BJ (cell line): ENCODE measurements around the gene NPM1. TPM values are rescaled to one million over a fixed set of nuclear protein-coding genes. Genes with fewer than 3 reads are reported as not detected.

ENCODE experiments used
- CTCF ChIA-PET: fragments of 350-600 bp; formaldehyde crosslinking; extraction: SDS; loops from one replicate; lab custom pipeline; 2021; ENCODE audit warnings: antibody characterized with exemption, inconsistent platforms; lab: Yijun Ruan, JAX
- POLR2A ChIA-PET: fragments of 300-600 bp; sonication (Branson Sonifier 250); formaldehyde crosslinking; extraction: SDS; loops from one replicate; lab custom pipeline; 2021; ENCODE audit warnings: antibody characterized with exemption; lab: Charles Lee
- DNase-seq: peaks from one replicate; pipeline ENCODE4 v3.0.0-alpha.2; 2011; ENCODE audit warnings: low read depth
- H3K27me3 ChIP-seq: 2 replicates; pipeline ENCODE4 v1.6.0; 2011; ENCODE audit warnings: low read length; ENCODE audit not compliant: control insufficient read depth, insufficient read depth
- H3K36me3 ChIP-seq: 2 replicates; pipeline ENCODE4 v1.5.1; 2011; ENCODE audit warnings: low read length; ENCODE audit not compliant: control insufficient read depth, insufficient read depth
- H3K4me3 ChIP-seq: 2 replicates; pipeline ENCODE4 v1.5.1; 2011; ENCODE audit warnings: low read depth, mild to moderate bottlenecking, control low read depth, low read length
- polyA plus RNA-seq: library from polyadenylated mRNA; depleted of rRNA; stranded (reverse); fragments of >200 nt; gene quantifications from 2 replicates; pipeline ENCODE4 v1.2.3, GENCODE V29; 2011
- TF ChIP-seq, protein P1 (sequence below): IDR thresholded peaks from 2 replicates; pipeline ENCODE4 v1.5.1; 2011; ENCODE audit warnings: low read depth, mild to moderate bottlenecking, control low read depth, inconsistent platforms, low read length, moderate library complexity; ENCODE audit not compliant: insufficient read depth

NPM1 gene
- polyA plus RNA-seq, 1 experiment, result 2,997 TPM

GRCh38 chr5:171435908-171436307 lies 48.3 kb downstream of the NPM1 start:
- ChIA-PET CTCF (interaction anchor here (2.2 kb wide), 1 partner anchor 13 kb away, joined by 6 read pairs; no protein-coding TSS in a partner anchor), POLR2A (no interaction called here)
- TF ChIP-seq, protein P1, sequence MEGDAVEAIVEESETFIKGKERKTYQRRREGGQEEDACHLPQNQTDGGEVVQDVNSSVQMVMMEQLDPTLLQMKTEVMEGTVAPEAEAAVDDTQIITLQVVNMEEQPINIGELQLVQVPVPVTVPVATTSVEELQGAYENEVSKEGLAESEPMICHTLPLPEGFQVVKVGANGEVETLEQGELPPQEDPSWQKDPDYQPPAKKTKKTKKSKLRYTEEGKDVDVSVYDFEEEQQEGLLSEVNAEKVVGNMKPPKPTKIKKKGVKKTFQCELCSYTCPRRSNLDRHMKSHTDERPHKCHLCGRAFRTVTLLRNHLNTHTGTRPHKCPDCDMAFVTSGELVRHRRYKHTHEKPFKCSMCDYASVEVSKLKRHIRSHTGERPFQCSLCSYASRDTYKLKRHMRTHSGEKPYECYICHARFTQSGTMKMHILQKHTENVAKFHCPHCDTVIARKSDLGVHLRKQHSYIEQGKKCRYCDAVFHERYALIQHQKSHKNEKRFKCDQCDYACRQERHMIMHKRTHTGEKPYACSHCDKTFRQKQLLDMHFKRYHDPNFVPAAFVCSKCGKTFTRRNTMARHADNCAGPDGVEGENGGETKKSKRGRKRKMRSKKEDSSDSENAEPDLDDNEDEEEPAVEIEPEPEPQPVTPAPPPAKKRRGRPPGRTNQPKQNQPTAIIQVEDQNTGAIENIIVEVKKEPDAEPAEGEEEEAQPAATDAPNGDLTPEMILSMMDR, result no peak
- no peak overlapping the region for H3K4me3 ChIP-seq
- no peaks in the 10 kb centered on the region for H3K36me3 ChIP-seq
- no peaks in the 10 kb centered on the region for H3K27me3 ChIP-seq
- no peak for DNase-seq

DNA sequence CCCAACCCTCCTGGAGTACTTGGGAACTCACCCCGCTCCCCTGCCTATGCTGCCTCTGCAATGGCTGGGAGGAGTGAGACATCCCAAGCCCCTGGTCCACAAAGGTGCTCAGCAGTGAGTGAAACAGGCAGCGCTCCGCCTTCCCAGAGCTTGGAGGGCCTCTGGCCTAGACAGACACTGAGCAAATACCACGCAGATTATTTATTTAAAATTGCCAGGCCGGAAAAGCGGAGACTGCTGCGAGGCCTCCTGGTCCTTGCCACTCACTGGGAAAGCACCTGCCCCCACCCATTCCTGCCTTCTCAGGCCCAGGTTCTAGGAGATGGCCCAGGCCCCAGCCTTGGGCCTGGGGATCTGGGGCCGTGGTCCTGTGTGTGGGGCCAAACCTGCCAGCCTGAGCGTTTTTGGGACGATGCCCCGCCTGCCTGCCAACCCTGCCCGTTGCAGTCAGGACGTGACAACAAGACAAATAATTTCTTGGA lies 49.2 kb downstream of the NPM1 start:
- H3K36me3 ChIP-seq, result no peaks in the 10 kb centered on the region
- no peak for DNase-seq
- H3K4me3 ChIP-seq, result no peak overlapping the region
- TF ChIP-seq, protein P1, result no peak
- no peaks in the 10 kb centered on the region for H3K27me3 ChIP-seq
- POLR2A ChIA-PET, result no interaction called here
- CTCF ChIA-PET, result no interaction called here

- Histone ChIP-seq H3K36me3 (no peaks in the 10 kb centered on the region), H3K27me3 (no peaks in the 10 kb centered on the region), H3K4me3 (no peak overlapping the region)
- DNase-seq, result no peak
- POLR2A ChIA-PET, result no interaction called here
- TF ChIP-seq, protein P1, result no peak
- CTCF ChIA-PET, result interaction anchor here (1.0 kb wide), 1 partner anchor 11 kb away, joined by 4 read pairs; no protein-coding TSS in a partner anchor
Observed at GRCh38 chr5:171437286-171437821, 49.7 kb downstream of the NPM1 start.

GRCh38 chr5:171438738-171439137 lies 51.1 kb downstream of the NPM1 start:
- no peak for DNase-seq
- ChIA-PET CTCF (no interaction called here), POLR2A (interaction anchor here (0.6 kb wide), 1 partner anchor 460 kb away, joined by 3 read pairs; no protein-coding TSS in a partner anchor)
- H3K4me3 ChIP-seq, result no peak overlapping the region
- H3K36me3 ChIP-seq, result no peaks in the 10 kb centered on the region
- no peaks in the 10 kb centered on the region for H3K27me3 ChIP-seq
- TF ChIP-seq, protein P1, result no peak

DNA sequence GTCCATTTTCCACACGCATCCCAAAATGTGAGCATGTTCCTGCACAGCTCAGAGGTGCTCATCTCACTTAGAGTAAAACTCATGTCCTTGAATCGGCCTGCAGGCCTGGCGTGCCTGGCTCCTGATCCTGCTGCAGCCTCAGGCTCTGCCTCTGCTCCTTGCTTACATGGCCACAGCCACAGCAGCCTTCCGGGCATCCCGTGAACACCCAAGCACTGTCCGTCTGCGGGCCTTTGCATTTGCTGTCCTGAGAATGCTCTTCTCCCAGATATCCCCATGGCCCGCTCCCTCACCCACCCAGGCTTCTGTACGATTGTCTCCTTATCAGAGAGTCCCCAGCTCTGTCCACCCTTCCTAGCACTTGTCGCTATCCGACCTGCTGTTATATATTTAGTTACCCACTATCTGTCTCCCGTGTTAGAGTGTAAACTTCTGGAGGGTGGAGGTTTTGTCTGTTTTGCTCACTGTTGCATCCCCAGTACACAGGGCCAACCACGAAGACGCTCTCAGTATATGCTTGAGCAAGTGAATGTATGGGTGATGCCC lies 53.7 kb downstream of the NPM1 start:
- CTCF ChIA-PET, result interaction anchor here (0.8 kb wide), 1 partner anchor 471 kb away, joined by 3 read pairs; no protein-coding TSS in a partner anchor
- POLR2A ChIA-PET, result no interaction called here
- no peak for DNase-seq
- H3K36me3 ChIP-seq, result no peaks in the 10 kb centered on the region
- TF ChIP-seq, protein P1, result no peak
- H3K27me3 ChIP-seq, result no peaks in the 10 kb centered on the region
- no peak overlapping the region for H3K4me3 ChIP-seq
